ENCODE measurements around the gene DENND2A. TPM values are rescaled to one million over a fixed set of nuclear protein-coding genes. Genes with fewer than 3 reads are reported as not detected.

Gene DENND2A
- total and polyA plus RNA-seq, 10 of the 15 experiments (the other 5 are each of a cell fraction or from before 2014, with no cell fraction given) = 0.01 TPM; not detected in 9

DNA sequence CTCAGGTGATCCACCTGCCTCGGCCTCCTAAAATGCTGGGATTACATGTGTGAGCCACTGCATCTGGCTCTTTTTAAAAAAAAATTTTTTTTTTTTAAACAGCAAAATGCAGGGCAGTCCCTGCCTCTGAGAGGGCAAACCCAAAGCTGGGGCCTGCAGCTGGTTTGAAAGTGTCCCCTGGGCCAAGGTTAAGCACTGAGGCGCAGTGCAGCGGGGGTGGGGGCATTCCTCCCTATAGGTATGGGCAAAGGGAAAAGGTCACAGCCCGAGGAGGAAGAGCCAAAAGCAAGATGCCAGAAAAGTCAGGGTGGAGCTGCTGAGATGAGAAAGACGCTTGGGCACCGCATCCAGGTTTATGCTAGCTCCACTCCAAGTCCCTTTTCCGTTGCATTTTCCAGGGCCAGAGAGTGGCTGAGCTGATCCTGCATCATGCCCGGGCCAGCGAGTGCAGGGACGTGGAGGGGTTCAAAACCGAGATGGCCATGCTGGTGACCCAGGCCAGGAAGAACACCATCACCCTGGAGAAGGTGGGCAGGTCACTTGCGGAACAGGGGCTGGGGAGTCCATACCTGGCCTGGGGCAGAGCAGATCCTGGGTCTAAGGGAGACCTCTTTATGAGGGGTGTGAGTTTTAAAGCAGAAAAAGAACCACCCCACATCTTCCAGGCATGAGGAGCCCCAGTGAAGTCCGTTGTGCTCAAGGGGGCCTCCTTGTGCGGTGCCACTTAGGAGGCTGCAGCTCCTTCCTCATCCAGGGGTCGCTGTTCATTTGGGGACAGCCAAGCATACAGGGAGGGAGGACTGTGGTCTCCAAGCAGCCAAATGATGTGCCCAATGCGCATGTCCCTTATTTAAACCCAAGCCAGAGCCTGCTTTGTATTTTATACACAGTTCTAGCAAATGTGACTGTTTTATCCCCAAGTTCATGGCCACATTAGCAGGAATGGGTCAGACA is 48.9 kb upstream of the DENND2A start:
- CTCF ChIA-PET = interaction anchor here (1.0 kb wide), 1 partner anchor 16 kb away, joined by 4 read pairs; no protein-coding TSS in a partner anchor
- DNase-seq (ENCODE audit: low read depth, low spot score) (no peak), ATAC-seq (no peak), FAIRE-seq (no peak)
- no peaks in the 10 kb centered on the region for H4K20me1 ChIP-seq (ENCODE audit: control insufficient read depth, insufficient read depth)
- H2AFZ ChIP-seq (ENCODE audit: control insufficient read depth, low read depth, low read length) = no peak overlapping the region
- POLR2A ChIA-PET = no interaction called here
- H3K79me2 ChIP-seq (ENCODE audit: control insufficient read depth, insufficient read depth, low read length) = no peaks in the 10 kb centered on the region
- H3K27me3 ChIP-seq (replicated peaks in 1 of 2; ENCODE audit: control insufficient read depth in 2 of 2, insufficient read depth in 2 of 2, low read length in 1 of 2) = no peaks in the 10 kb centered on the region
- SMC1A ChIA-PET (ENCODE audit: uncharacterized antibody, unreplicated experiment) = interaction anchor here (1.0 kb wide), 1 partner anchor 15 kb away, joined by 4 read pairs; no protein-coding TSS in a partner anchor
- RAD21 ChIA-PET (ENCODE audit: unreplicated experiment) = no interaction called here
- H3K9me3 ChIP-seq (replicated peaks; ENCODE audit: control insufficient read depth, insufficient read depth, low read length) = no peaks in the 10 kb centered on the region
- no TSS peak for BruUV-seq (replicated peaks)
- no peak overlapping the region for H3K4me2 ChIP-seq (ENCODE audit: control insufficient read depth, insufficient read depth)
- no peak overlapping the region for H3K27ac ChIP-seq (ENCODE audit: control insufficient read depth, insufficient read depth)
- peaks cover 7 to 10% of the 10 kb centered on the region in 2 experiments; a peak in 3 of 4 replicates for H3K36me3 ChIP-seq (ENCODE audit: control insufficient read depth in 2 of 2, insufficient read depth in 2 of 2, low read length in 1 of 2)
- in situ Hi-C loops (cut with MboI) (no loop called here), intact Hi-C loops (cut with micrococcal nuclease; ENCODE audit: unreplicated experiment) (no loop called here)
- H3K9ac ChIP-seq (ENCODE audit: control insufficient read depth, insufficient read depth, low read length) = no peak overlapping the region
- H3K4me1 ChIP-seq (ENCODE audit: control insufficient read depth, insufficient read depth, low read length) = no peaks in the 10 kb centered on the region
- H3K4me3 ChIP-seq = no peak overlapping the region
- WGBS (ENCODE audit: insufficient coverage, insufficient replicate concordance, low lambda C conversion rate, missing lambda C conversion rate) = 92% methylated on average over 16 of the region's 16 CpGs
- TF ChIP-seq SUPT20H (IDR thresholded peaks at IDR 0.05; ENCODE audit: borderline replicate concordance, control insufficient read depth, low read depth, low read length) = no peak
- TF ChIP-seq FOXK2 (IDR thresholded peaks at IDR 0.05) = no peak
- no peak for TF ChIP-seq CHD1 (IDR thresholded peaks at IDR 0.05; ENCODE audit: low read depth, low read length)
- TF ChIP-seq, protein P1, sequence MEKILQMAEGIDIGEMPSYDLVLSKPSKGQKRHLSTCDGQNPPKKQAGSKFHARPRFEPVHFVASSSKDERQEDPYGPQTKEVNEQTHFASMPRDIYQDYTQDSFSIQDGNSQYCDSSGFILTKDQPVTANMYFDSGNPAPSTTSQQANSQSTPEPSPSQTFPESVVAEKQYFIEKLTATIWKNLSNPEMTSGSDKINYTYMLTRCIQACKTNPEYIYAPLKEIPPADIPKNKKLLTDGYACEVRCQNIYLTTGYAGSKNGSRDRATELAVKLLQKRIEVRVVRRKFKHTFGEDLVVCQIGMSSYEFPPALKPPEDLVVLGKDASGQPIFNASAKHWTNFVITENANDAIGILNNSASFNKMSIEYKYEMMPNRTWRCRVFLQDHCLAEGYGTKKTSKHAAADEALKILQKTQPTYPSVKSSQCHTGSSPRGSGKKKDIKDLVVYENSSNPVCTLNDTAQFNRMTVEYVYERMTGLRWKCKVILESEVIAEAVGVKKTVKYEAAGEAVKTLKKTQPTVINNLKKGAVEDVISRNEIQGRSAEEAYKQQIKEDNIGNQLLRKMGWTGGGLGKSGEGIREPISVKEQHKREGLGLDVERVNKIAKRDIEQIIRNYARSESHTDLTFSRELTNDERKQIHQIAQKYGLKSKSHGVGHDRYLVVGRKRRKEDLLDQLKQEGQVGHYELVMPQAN (conservative IDR thresholded peaks at IDR 0.05) = no peak
- TF ChIP-seq EP300 (IDR thresholded peaks at IDR 0.05; ENCODE audit: borderline replicate concordance in 1 of 2, control insufficient read depth in 1 of 2, low read depth in 2 of 2, low read length in 2 of 2) = no peak
- TF ChIP-seq, protein P2, sequence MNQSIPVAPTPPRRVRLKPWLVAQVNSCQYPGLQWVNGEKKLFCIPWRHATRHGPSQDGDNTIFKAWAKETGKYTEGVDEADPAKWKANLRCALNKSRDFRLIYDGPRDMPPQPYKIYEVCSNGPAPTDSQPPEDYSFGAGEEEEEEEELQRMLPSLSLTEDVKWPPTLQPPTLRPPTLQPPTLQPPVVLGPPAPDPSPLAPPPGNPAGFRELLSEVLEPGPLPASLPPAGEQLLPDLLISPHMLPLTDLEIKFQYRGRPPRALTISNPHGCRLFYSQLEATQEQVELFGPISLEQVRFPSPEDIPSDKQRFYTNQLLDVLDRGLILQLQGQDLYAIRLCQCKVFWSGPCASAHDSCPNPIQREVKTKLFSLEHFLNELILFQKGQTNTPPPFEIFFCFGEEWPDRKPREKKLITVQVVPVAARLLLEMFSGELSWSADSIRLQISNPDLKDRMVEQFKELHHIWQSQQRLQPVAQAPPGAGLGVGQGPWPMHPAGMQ (IDR thresholded peaks at IDR 0.05; ENCODE audit: borderline replicate concordance) = no peak
- no peak for TF ChIP-seq NFIC (IDR thresholded peaks at IDR 0.05; ENCODE audit: low read depth, low read length)
- TF ChIP-seq SRF (IDR thresholded peaks at IDR 0.05; ENCODE audit: low read depth in 2 of 2, low read length in 2 of 2) = no peak
- TF ChIP-seq CBFB (IDR thresholded peaks at IDR 0.05; ENCODE audit: low read depth) = no peak
- TF ChIP-seq CREB1 (IDR thresholded peaks at IDR 0.05; ENCODE audit: low read depth) = no peak
- no peak for TF ChIP-seq IRF3 (IDR thresholded peaks at IDR 0.05)
- no peak for TF ChIP-seq EGR1 (IDR thresholded peaks at IDR 0.05; ENCODE audit: borderline replicate concordance in 1 of 2, low read depth in 2 of 2, low read length in 2 of 2)
- no peak for TF ChIP-seq SREBF2 (IDR thresholded peaks at IDR 0.05; ENCODE audit: low read length)
- no peak for TF ChIP-seq MYB (IDR thresholded peaks at IDR 0.05; ENCODE audit: borderline replicate concordance, low read depth, low read length)
- TF ChIP-seq, protein P3, sequence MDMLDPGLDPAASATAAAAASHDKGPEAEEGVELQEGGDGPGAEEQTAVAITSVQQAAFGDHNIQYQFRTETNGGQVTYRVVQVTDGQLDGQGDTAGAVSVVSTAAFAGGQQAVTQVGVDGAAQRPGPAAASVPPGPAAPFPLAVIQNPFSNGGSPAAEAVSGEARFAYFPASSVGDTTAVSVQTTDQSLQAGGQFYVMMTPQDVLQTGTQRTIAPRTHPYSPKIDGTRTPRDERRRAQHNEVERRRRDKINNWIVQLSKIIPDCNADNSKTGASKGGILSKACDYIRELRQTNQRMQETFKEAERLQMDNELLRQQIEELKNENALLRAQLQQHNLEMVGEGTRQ (IDR thresholded peaks at IDR 0.05; ENCODE audit: borderline replicate concordance, low read depth, low read length) = no peak
- TF ChIP-seq RB1 (IDR thresholded peaks at IDR 0.05; ENCODE audit: borderline replicate concordance) = no peak
- TF ChIP-seq ZZZ3 (IDR thresholded peaks at IDR 0.05; ENCODE audit: control insufficient read depth, insufficient read length, low read depth) = no peak
- TF ChIP-seq NFXL1 (IDR thresholded peaks at IDR 0.05; ENCODE audit: borderline replicate concordance) = no peak

All from GM12878 (cell line).